ENCODE measurements around the gene GNGT2. TPM values are rescaled to one million over a fixed set of nuclear protein-coding genes. Genes with fewer than 3 reads are reported as not detected.
A peak's percentile ranks its signal among the peaks of the same experiment; 100 is the strongest.

Gene GNGT2
- total and polyA plus RNA-seq, 4 donors: 1.8 to 12.3 (median 7.3) TPM

DNA sequence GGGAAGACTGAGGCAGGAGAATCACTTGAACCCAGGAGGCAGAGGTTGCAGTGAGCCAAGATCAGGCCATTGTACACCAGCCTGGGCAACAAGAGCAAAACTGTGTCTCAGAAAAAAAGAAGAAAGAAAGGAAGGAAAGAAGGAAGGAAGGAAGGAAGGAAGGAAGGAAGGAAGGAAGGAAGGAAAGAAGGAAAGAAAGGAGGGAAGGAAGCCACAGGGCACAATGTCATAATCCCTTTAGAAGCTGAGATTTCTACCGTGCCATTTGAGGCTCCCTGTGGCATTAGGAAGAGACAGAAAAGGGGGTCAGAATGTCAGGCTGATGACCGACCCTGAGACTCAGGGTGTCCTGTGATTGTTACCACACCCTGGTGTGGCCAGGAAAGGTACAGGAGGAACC, 6.6 kb downstream of the GNGT2 start:
- H3K4me3 ChIP-seq: no peak overlapping the region
- no peak for DNase-seq
- H3K9me3 ChIP-seq (ENCODE audit: control insufficient read depth in 4 of 4, insufficient read depth in 3 of 4, low read length in 3 of 4): no peaks in the 10 kb centered on the region
- WGBS, 2 donors: 52 to 70% methylated on average over 2 of the region's 2 CpGs
- H3K9ac ChIP-seq (ENCODE audit: insufficient read depth in 1 of 2, low read length in 2 of 2): no peak overlapping the region
- H3K27me3 ChIP-seq (ENCODE audit: control insufficient read depth in 3 of 3, insufficient read depth in 3 of 3, low read length in 2 of 3): peaks cover 0 to 4% (median 0%) of the 10 kb centered on the region in 3 donors
- peaks cover 0 to 4% (median 0%) of the 10 kb centered on the region in 5 donors for H3K4me1 ChIP-seq (ENCODE audit: control insufficient read depth in 5 of 5, insufficient read depth in 5 of 5, low read length in 5 of 5)
- no peaks in the 10 kb centered on the region for H3K36me3 ChIP-seq (ENCODE audit: control insufficient read depth in 4 of 4, insufficient read depth in 4 of 4, low read length in 4 of 4)
- ATAC-seq (ENCODE audit: insufficient read depth, low FRiP score): no peak
- no peak overlapping the region for H3K27ac ChIP-seq (ENCODE audit: low read depth in 1 of 2, low read length in 1 of 2)
- no peak for TF ChIP-seq CTCF (IDR thresholded peaks at IDR 0.05; ENCODE audit: control extremely low read depth, extremely low read depth)

GRCh38 chr17:49201481-49201927, 8.9 kb downstream of the GNGT2 start:
- Histone ChIP-seq H3K27ac (ENCODE audit: low read depth in 1 of 2, low read length in 1 of 2) (peak overlapping the region in 1 of 2 donors; percentile 10), H3K4me3 (no peak overlapping the region), H3K4me1 (ENCODE audit: control insufficient read depth in 5 of 5, insufficient read depth in 5 of 5, low read length in 5 of 5) (no peaks in the 10 kb centered on the region), H3K27me3 (ENCODE audit: control insufficient read depth in 3 of 3, insufficient read depth in 3 of 3, low read length in 2 of 3) (peaks cover 0 to 4% (median 0%) of the 10 kb centered on the region in 3 donors), H3K9me3 (ENCODE audit: control insufficient read depth in 4 of 4, insufficient read depth in 3 of 4, low read length in 3 of 4) (no peaks in the 10 kb centered on the region), H3K9ac (ENCODE audit: insufficient read depth in 1 of 2, low read length in 2 of 2) (no peak overlapping the region), H3K36me3 (ENCODE audit: control insufficient read depth in 4 of 4, insufficient read depth in 4 of 4, low read length in 4 of 4) (no peaks in the 10 kb centered on the region)
- ATAC-seq (ENCODE audit: insufficient read depth, low FRiP score): no peak
- 81 to 89% methylated on average over 8 of the region's 8 CpGs for WGBS, 2 donors
- DNase-seq: no peak
- no peak for TF ChIP-seq CTCF (IDR thresholded peaks at IDR 0.05; ENCODE audit: control extremely low read depth, extremely low read depth)

GRCh38 chr17:49200423-49201083, 9.8 kb downstream of the GNGT2 start:
- no peak overlapping the region for H3K9ac ChIP-seq (ENCODE audit: insufficient read depth in 1 of 2, low read length in 2 of 2)
- H3K36me3 ChIP-seq (ENCODE audit: control insufficient read depth in 4 of 4, insufficient read depth in 4 of 4, low read length in 4 of 4): no peaks in the 10 kb centered on the region
- no peaks in the 10 kb centered on the region for H3K4me1 ChIP-seq (ENCODE audit: control insufficient read depth in 5 of 5, insufficient read depth in 5 of 5, low read length in 5 of 5)
- WGBS, 2 donors: 88 to 89% methylated on average over 13 of the region's 13 CpGs
- ATAC-seq (ENCODE audit: insufficient read depth, low FRiP score) (no peak), DNase-seq (no peak)
- H3K27me3 ChIP-seq (ENCODE audit: control insufficient read depth in 3 of 3, insufficient read depth in 3 of 3, low read length in 2 of 3): peaks cover 0 to 4% (median 0%) of the 10 kb centered on the region in 3 donors
- no peak overlapping the region for H3K27ac ChIP-seq (ENCODE audit: low read depth in 1 of 2, low read length in 1 of 2)
- H3K9me3 ChIP-seq (ENCODE audit: control insufficient read depth in 4 of 4, insufficient read depth in 3 of 4, low read length in 3 of 4): no peaks in the 10 kb centered on the region
- H3K4me3 ChIP-seq: no peak overlapping the region
- no peak for TF ChIP-seq CTCF (IDR thresholded peaks at IDR 0.05; ENCODE audit: control extremely low read depth, extremely low read depth)
